LNCaP clone FGC (cell line): Measurements from ENCODE around the gene TPST2.

Experiments
- DNase-seq: peaks from one replicate; pipeline ENCODE4 v3.0.0-alpha.2; 2011; ENCODE audit warnings: low read depth
- H3K4me3 ChIP-seq: 2 replicates; pipeline ENCODE4 v1.5.1; 2011; ENCODE audit warnings: mild to moderate bottlenecking, low read depth, low read length, control low read depth
- CTCF ChIP-seq: IDR thresholded peaks from 2 replicates; pipeline ENCODE4 v1.5.1; 2012; ENCODE audit warnings: mild to moderate bottlenecking; ENCODE audit not compliant: control insufficient read depth, insufficient read depth; ENCODE audit errors: extremely low read depth

Gene TPST2

DNA sequence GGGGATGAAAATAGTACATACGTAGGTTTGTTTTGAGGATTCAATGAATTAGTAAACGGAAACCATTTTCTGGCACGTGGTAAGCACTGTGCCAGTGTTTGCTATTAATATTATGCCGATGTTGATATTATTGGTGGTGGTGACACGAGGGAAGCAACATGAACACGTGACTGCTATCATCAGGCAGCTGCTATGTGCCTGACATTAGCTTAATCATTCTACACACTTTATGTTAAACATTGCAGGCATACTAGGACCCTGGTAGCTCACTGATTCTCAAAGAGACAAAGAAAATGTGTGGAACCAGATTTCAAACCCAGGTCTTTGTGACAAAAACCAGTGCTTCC is 105.6 kb downstream of the TPST2 start:
- DNase-seq: no peak
- no peak for TF ChIP-seq CTCF
- H3K4me3 ChIP-seq: peak overlapping the region; percentile 94

DNA sequence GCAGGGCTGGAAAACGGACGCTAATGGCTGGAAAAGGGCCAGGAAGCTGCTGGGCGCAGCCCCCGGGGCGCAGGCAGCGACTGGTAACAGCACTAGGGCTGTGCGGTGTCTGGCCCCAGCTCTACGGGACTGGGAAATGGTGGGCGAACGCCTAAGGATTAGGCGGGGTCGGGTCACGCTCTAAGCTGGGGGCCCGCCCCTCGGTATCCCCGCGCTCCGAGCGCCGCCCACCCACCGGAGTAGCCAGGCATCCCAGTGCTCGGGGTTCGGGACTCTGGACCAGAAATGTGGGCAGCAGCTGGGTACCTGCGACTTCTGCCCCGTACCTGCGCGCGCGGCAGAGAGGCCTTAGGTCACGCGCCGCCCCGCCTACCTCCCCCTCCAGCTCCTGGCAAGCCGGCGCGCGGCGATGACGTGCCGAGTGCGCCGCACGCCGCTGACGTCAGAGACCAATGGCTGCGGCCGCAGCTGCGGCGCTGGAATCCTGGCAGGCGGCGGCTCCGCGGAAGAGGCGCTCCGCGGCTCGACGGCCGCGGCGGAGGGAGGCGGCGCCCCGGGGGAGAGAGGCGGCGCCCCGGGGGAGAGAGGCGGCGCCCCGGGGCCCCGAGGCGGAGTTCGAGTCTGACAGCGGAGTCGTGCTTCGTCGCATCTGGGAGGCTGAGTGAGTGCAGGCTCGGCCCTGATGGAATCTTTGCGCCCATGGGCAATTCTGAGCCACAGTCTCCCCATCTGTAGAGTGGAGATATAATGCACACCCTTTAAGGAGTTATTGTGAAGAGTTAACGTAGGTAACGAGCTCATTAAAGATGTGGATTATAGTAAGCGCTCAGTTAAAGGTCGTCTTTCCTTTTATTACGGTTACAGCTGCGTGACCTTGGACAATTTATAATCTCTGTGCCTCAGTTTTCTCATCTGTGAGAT is 106.2 kb downstream of the TPST2 start, which contains the start of the genes HPS4 and SRRD:
Gene HPS4 (minus strand): TSS at position 345 of the 921 bp plus-strand sequence. CDS start 2,021 bp downstream, outside the sequence.
Gene SRRD (plus strand): TSS at position 439 of the 921 bp plus-strand sequence. CDS start 14 bp downstream, at position 453.
- TF ChIP-seq CTCF: no peak
- peak within 1 kb of the TSS; percentile 94 for H3K4me3 ChIP-seq
- DNase-seq: peak; percentile 50

DNA sequence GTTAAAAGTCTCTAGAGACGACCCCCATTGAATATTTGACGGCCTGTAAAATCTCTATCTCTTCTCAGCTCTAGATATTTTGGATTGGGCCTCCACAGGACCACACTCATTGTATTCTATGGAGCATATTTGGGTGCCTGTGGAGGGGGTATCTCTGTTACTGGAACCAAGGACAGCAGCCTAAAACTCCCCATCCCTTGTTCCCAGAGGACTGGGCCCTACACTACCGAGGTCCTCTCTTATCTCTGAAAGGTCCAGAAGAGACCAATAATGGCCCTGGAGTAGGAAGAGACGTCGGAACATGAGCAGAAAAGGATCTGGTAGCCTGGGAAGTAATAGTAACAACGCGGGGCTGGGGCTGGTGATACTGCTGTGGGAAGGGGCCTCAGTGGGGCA is 106.9 kb downstream of the TPST2 start:
- H3K4me3 ChIP-seq: peak overlapping the region; percentile 94
- no peak for DNase-seq
- TF ChIP-seq CTCF: no peak

DNA sequence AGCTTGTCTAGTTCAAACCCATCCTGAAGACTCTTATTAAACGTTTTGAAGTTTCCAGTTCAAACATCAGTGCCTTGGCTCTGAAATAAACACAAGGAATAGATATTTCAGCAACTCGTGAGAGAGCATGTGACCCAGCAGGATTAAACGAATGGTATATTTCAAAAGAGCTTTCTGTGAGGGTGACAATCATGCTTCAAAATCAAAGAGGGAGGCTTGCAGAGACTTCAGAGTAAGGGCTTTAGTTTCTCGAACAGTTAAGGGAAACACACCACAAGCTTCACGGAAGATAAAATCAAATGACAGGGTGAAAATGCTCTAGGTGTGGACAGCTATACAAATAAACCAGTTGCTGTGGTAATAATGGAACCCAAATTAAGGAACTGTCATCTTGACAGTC is 107.8 kb downstream of the TPST2 start:
- no peak for DNase-seq
- no peak overlapping the region for H3K4me3 ChIP-seq
- TF ChIP-seq CTCF: no peak

- H3K4me3 ChIP-seq: no peak overlapping the region
- no peak for DNase-seq
- TF ChIP-seq CTCF: no peak
Observed at GRCh38 chr22:26481694-26482093, 108.2 kb downstream of the TPST2 start.

- no peak for DNase-seq
- no peak overlapping the region for H3K4me3 ChIP-seq
- no peak for TF ChIP-seq CTCF
Observed at GRCh38 chr22:26481112-26481693, 108.7 kb downstream of the TPST2 start.
